ENCODE results near the gene EPHA7. TPM values are rescaled to one million over a fixed set of nuclear protein-coding genes. Genes with fewer than 3 reads are reported as not detected.

EPHA7 gene
- total RNA-seq, 3 donors from 2014 or later, result 0.66 to 1.8 (median 0.80) TPM

DNA sequence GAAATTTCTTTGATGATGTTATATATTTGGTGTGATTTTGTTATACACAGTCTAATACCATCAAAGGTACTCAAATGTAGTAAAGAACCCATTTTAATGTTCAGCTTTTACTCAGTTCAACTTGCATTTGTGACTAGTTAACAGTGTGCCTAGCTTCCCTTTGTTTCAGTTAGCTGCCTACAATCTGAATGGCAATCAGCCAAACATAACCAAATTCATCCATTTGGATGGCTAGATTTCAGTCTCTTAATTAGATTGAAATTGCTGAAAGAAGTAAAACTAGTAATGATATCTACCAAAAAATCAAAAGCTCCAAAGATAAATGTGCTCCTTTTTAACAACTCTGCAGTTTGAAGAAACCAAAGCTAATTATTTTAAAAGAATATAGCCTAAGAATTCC, 6.9 kb downstream of the EPHA7 start:
- Histone ChIP-seq H3K4me3 (no peak overlapping the region), H3K27ac (no peak overlapping the region), H3K9me3 (no peaks in the 10 kb centered on the region), H3K27me3 (peaks cover 3 to 56% of the 10 kb centered on the region in 2 donors), H3K36me3 (no peaks in the 10 kb centered on the region), H3K4me1 (no peaks in the 10 kb centered on the region)
- TF ChIP-seq, protein P1, sequence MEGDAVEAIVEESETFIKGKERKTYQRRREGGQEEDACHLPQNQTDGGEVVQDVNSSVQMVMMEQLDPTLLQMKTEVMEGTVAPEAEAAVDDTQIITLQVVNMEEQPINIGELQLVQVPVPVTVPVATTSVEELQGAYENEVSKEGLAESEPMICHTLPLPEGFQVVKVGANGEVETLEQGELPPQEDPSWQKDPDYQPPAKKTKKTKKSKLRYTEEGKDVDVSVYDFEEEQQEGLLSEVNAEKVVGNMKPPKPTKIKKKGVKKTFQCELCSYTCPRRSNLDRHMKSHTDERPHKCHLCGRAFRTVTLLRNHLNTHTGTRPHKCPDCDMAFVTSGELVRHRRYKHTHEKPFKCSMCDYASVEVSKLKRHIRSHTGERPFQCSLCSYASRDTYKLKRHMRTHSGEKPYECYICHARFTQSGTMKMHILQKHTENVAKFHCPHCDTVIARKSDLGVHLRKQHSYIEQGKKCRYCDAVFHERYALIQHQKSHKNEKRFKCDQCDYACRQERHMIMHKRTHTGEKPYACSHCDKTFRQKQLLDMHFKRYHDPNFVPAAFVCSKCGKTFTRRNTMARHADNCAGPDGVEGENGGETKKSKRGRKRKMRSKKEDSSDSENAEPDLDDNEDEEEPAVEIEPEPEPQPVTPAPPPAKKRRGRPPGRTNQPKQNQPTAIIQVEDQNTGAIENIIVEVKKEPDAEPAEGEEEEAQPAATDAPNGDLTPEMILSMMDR (IDR thresholded peaks at IDR 0.05), result no peak
- no peak for TF ChIP-seq POLR2AphosphoS5 (IDR thresholded peaks at IDR 0.05)
- intact Hi-C loops (cut with DNase I; ENCODE audit: low total_unique reads), result no loop called here
- no peak for DNase-seq (ENCODE audit: low spot score in 2 of 2)

DNA sequence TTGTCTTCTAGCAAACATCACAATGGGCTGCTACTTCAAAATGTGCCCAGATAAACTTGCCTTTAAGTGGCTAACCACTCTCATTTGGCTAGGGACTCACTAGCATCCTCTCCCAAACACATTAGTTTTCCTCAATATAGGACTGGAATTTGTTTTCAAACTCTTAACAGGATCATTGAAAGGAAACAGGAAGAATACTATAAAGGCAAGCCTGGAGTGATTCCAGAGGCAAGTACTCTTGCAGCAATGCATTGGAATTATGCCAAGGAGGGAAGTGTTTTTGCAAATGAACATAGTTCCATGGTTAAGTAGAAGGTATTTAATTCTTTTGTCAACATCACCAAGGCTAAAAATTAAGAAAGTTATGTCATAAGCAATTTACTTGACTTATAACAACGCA, 12.2 kb downstream of the EPHA7 start:
- no peak overlapping the region for H3K27ac ChIP-seq
- TF ChIP-seq POLR2AphosphoS5 (IDR thresholded peaks at IDR 0.05) (no peak), POLR2A (IDR thresholded peaks at IDR 0.05) (no peak)
- TF ChIP-seq, protein P1 (IDR thresholded peaks at IDR 0.05), result no peak
- peaks cover 3% of the 10 kb centered on the region for H3K36me3 ChIP-seq
- no peaks in the 10 kb centered on the region for H3K4me1 ChIP-seq
- no peak overlapping the region for H3K4me3 ChIP-seq
- DNase-seq (ENCODE audit: low spot score in 2 of 2), result no peak
- no peaks in the 10 kb centered on the region for H3K9me3 ChIP-seq
- intact Hi-C loops (cut with DNase I; ENCODE audit: low total_unique reads), result no loop called here
- peaks cover 0 to 6% of the 10 kb centered on the region in 2 donors for H3K27me3 ChIP-seq

DNA sequence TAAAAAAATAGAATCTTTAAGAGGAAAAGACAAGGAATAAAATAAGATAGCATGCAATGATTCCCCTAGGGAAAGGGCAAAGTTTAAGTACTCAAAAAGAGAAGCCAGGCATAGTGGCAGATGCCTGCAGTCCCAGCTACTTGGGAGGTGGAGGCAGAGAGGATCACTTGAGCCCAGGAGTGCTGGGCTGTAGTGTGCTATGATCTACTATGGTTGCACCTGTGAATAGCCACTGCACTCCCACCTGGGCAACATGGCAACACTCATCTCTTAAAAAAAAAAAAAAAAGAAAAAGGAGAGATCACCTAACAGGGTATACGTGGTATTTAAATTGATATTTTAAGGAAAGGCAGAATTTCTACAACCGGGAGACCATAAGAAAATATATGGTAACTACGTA, 16.0 kb downstream of the EPHA7 start:
- no peak overlapping the region for H3K27ac ChIP-seq
- peaks cover 3% of the 10 kb centered on the region for H3K36me3 ChIP-seq
- TF ChIP-seq, protein P1 (IDR thresholded peaks at IDR 0.05), result no peak
- TF ChIP-seq POLR2AphosphoS5 (IDR thresholded peaks at IDR 0.05) (no peak), POLR2A (IDR thresholded peaks at IDR 0.05) (no peak)
- H3K27me3 ChIP-seq, result peaks cover 0 to 3% of the 10 kb centered on the region in 2 donors
- H3K4me3 ChIP-seq, result no peak overlapping the region
- intact Hi-C loops (cut with DNase I; ENCODE audit: low total_unique reads), result no loop called here
- no peaks in the 10 kb centered on the region for H3K9me3 ChIP-seq
- H3K4me1 ChIP-seq, result no peaks in the 10 kb centered on the region
- DNase-seq (ENCODE audit: low spot score in 2 of 2), result no peak

DNA sequence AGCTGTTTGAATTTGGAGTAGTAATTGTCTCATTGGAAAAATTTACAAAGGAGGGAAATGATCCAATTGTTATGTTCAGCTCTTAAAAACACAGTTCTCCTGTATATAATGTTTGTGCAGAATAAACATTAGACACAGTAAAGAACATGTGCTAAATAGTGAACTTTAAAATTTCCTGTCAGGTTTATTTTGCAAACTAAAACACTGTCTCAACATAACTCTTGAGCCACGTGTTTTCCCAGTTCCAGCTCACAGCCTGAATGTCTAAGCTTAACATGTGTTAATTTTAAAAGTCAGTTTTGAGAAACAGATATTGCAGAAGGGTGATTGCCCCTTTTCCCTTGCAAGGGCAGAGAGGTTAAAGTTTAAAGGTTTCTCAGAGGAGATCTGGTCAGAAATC, 20.6 kb downstream of the EPHA7 start:
- no peak for DNase-seq (ENCODE audit: low spot score in 2 of 2)
- H3K27ac ChIP-seq, result no peak overlapping the region
- H3K36me3 ChIP-seq, result no peaks in the 10 kb centered on the region
- intact Hi-C loops (cut with DNase I; ENCODE audit: low total_unique reads), result no loop called here
- peaks cover 0 to 3% of the 10 kb centered on the region in 2 donors for H3K27me3 ChIP-seq
- no peak for TF ChIP-seq POLR2A (IDR thresholded peaks at IDR 0.05)
- TF ChIP-seq, protein P1 (IDR thresholded peaks at IDR 0.05), result no peak
- no peak for TF ChIP-seq POLR2AphosphoS5 (IDR thresholded peaks at IDR 0.05)
- H3K4me1 ChIP-seq, result no peaks in the 10 kb centered on the region
- no peaks in the 10 kb centered on the region for H3K9me3 ChIP-seq
- H3K4me3 ChIP-seq, result no peak overlapping the region

DNA sequence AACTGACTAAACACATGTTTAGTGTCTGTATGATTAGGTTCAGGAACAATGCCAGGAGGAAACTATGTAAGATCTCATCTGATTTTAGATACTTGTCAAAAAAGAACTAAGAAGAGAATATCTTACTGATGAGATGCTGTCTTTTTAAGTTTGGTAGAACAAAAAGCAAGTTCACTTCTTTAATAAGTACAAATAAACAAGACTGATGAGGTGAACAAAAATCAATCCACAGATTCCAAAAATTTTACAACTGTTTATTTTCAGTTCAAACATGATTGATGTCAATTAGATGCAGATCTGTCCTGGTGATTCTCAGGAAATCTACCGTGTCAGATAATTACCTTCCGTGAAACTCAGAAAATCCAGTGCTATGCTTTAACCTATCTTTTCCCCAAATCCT, 24.9 kb downstream of the EPHA7 start:
- H3K4me1 ChIP-seq, result no peaks in the 10 kb centered on the region
- H3K27me3 ChIP-seq, result no peaks in the 10 kb centered on the region
- TF ChIP-seq, protein P1 (IDR thresholded peaks at IDR 0.05), result no peak
- TF ChIP-seq POLR2A (IDR thresholded peaks at IDR 0.05) (no peak), POLR2AphosphoS5 (IDR thresholded peaks at IDR 0.05) (no peak)
- no peaks in the 10 kb centered on the region for H3K36me3 ChIP-seq
- H3K9me3 ChIP-seq, result no peaks in the 10 kb centered on the region
- intact Hi-C loops (cut with DNase I; ENCODE audit: low total_unique reads), result no loop called here
- H3K4me3 ChIP-seq, result no peak overlapping the region
- DNase-seq (ENCODE audit: low spot score in 2 of 2), result no peak
- H3K27ac ChIP-seq, result no peak overlapping the region

All from breast epithelium (tissue), 4 donors.